WERI-Rb-1 (cell line): ENCODE results near the gene PPP1R12A.

Experiments used
- DNase-seq: peaks from one replicate; pipeline ENCODE4 v3.0.0-alpha.2; 2020
- H3K27ac ChIP-seq: fragments of 250-450 bp; sonication (Bioruptor Pico); 2 replicates; pipeline ENCODE4 v1.5.1; 2020; ENCODE audit warnings: mild to moderate bottlenecking, moderate library complexity
- H3K27me3 ChIP-seq: fragments of 250-450 bp; sonication (Bioruptor Pico); 2 replicates; pipeline ENCODE4 v1.5.1; 2021; ENCODE audit warnings: mild to moderate bottlenecking, low read depth, moderate library complexity; ENCODE audit not compliant: insufficient read depth, severe bottlenecking
- H3K36me3 ChIP-seq: fragments of 250-450 bp; sonication (Bioruptor Pico); 2 replicates; pipeline ENCODE4 v1.5.1; 2020; ENCODE audit warnings: mild to moderate bottlenecking, moderate library complexity
- H3K4me3 ChIP-seq: 2 replicates; pipeline ENCODE4 v1.5.1; 2011; ENCODE audit warnings: low read depth, mild to moderate bottlenecking, control low read depth, low read length
- H3K9me3 ChIP-seq: fragments of 250-450 bp; sonication (Bioruptor Pico); 2 replicates; pipeline ENCODE4 v1.5.1; 2021; ENCODE audit warnings: mild to moderate bottlenecking, moderate library complexity; ENCODE audit not compliant: severe bottlenecking
- TF ChIP-seq, protein P1 (sequence below): IDR thresholded peaks from 2 replicates; pipeline ENCODE4 v1.5.1; 2011; ENCODE audit warnings: low read depth, mild to moderate bottlenecking, control low read depth, inconsistent platforms, low read length

The PPP1R12A gene

DNA sequence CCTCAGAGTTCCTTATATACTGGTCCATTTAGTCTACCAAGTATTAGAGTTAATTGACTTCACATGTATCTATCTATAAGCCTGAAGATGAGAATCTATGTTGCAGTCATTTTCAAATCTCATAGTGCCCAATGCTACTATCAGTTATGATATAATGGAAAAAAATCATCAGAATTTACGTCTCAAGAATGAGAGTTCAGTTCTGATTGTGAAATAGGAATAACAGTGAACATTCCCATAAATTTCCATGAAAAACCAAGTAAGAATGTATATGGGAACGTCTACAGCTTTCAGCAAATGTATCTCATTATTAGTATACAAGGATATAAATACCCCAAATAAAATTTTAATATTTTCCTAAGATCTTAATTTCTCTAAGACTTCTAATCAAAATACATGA, 77.2 kb downstream of the PPP1R12A start:
- DNase-seq, result no peak
- no peak overlapping the region for H3K27ac ChIP-seq
- H3K36me3 ChIP-seq, result no peaks in the 10 kb centered on the region; the same call in 1 of the 2 replicates
- TF ChIP-seq, protein P1, sequence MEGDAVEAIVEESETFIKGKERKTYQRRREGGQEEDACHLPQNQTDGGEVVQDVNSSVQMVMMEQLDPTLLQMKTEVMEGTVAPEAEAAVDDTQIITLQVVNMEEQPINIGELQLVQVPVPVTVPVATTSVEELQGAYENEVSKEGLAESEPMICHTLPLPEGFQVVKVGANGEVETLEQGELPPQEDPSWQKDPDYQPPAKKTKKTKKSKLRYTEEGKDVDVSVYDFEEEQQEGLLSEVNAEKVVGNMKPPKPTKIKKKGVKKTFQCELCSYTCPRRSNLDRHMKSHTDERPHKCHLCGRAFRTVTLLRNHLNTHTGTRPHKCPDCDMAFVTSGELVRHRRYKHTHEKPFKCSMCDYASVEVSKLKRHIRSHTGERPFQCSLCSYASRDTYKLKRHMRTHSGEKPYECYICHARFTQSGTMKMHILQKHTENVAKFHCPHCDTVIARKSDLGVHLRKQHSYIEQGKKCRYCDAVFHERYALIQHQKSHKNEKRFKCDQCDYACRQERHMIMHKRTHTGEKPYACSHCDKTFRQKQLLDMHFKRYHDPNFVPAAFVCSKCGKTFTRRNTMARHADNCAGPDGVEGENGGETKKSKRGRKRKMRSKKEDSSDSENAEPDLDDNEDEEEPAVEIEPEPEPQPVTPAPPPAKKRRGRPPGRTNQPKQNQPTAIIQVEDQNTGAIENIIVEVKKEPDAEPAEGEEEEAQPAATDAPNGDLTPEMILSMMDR, result no peak
- H3K27me3 ChIP-seq, result no peaks in the 10 kb centered on the region
- no peaks in the 10 kb centered on the region for H3K9me3 ChIP-seq
- H3K4me3 ChIP-seq, result no peak overlapping the region

DNA sequence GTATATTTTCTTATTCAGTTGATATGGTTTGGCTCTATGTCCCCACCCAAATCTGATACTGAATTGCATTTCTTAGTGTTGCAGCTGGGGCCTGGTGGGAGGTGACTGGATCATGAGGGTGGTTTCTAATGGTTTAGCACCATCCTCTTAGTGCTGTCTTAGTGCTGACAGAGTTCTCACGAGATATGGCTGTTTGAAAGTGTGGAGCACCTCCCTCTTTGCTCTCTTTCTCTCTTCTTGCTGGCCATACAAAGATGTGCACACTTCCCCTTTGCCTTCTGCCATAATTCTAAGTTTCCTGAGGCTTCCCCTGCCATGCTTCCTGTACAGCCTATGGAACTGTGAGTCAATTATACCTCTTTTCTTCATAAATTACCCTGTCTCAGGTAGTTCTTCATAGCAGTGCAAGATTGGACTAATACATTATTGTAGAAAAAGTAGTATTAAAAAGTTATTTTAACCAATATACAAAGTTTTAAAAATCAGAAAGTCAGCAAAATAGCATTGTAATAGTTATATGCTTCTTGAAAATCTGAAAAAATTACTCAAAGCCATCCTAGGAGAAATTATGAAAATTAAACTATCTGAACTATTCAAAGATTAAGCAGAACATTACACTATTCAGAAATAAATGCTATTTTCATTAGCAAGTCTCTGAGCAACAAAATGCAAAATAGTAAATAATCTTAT, 84.1 kb downstream of the PPP1R12A start:
- TF ChIP-seq, protein P1, result no peak
- H3K9me3 ChIP-seq, result no peaks in the 10 kb centered on the region
- H3K36me3 ChIP-seq, result no peaks in the 10 kb centered on the region
- no peak for DNase-seq
- no peaks in the 10 kb centered on the region for H3K27me3 ChIP-seq
- H3K27ac ChIP-seq, result no peak overlapping the region
- no peak overlapping the region for H3K4me3 ChIP-seq

DNA sequence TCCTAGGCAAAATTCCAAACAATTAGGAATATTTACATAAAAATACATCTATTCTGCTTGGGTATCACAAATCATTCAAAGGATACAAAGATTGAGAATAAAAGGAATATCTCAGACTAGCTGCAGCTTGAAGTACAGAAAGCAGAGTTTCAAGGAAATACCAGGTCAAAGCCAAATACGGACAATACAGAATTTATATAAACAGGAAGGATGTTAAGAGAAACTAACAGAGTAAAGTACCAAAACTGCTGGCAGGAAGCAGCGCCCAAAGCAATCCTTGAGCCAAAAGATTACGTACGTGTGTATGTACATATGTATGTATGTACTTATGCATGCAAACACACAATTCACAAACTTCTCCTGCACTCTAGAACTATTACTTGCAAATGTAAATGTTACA, 86.6 kb downstream of the PPP1R12A start:
- no peaks in the 10 kb centered on the region for H3K9me3 ChIP-seq
- H3K4me3 ChIP-seq, result no peak overlapping the region
- H3K36me3 ChIP-seq, result peaks cover 10% of the 10 kb centered on the region
- no peak overlapping the region for H3K27ac ChIP-seq
- TF ChIP-seq, protein P1, result no peak
- H3K27me3 ChIP-seq, result no peaks in the 10 kb centered on the region
- DNase-seq, result no peak

DNA sequence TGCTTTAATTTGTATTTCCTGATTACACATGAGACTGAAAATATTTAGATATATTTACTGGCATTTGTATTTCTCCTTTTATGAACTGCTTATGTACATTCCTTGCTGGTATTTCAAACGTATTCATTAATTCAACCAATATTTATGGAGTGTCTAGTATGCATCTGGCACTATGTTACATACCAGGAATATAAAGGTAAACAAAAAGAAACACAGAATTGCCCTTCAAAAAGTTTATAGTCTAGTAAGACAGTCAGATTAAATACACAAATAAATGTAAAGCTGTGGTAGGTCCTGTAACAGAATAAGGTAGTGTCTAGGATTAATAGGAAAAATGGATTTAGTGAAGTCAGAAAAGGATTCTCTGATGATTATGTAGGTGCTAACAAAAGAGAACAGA, 87.5 kb downstream of the PPP1R12A start:
- no peak for DNase-seq
- Histone ChIP-seq H3K4me3 (no peak overlapping the region), H3K36me3 (peaks cover 13% of the 10 kb centered on the region), H3K27me3 (no peaks in the 10 kb centered on the region), H3K27ac (no peak overlapping the region), H3K9me3 (no peaks in the 10 kb centered on the region)
- TF ChIP-seq, protein P1, result no peak

DNA sequence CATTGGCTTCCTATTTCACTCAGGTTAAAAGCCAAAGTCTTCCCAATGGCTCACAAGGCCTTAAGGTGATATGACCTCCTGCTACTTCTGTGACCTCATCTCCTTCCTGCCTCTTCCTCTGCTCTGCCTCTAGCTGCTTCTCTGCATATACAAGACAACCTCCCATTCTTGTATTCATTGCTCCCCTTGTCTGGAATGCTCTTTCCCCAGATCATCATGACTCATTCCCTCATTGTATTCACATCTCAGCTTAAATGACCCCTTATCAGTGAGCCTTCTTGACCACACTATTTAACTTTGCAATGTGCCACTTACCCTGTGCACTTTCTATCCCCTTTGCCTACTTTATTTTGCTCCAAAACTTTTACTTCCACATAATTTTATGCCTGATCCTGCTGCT, 90.2 kb downstream of the PPP1R12A start:
- Histone ChIP-seq H3K27ac (no peak overlapping the region), H3K9me3 (no peaks in the 10 kb centered on the region)

More for the DNA sequence above, 90.2 kb downstream of the PPP1R12A start:
- no peak overlapping the region for H3K4me3 ChIP-seq
- TF ChIP-seq, protein P1, result no peak
- peaks cover 21% of the 10 kb centered on the region for H3K36me3 ChIP-seq
- no peaks in the 10 kb centered on the region for H3K27me3 ChIP-seq
- no peak for DNase-seq
